BJ (cell line): ENCODE results near the gene ETS1. TPM values are rescaled to one million over a fixed set of nuclear protein-coding genes. Genes with fewer than 3 reads are reported as not detected.

Experiments
- CTCF ChIA-PET: fragments of 350-600 bp; formaldehyde crosslinking; extraction: SDS; loops from one replicate; lab custom pipeline; 2021; ENCODE audit warnings: antibody characterized with exemption, inconsistent platforms; lab: Yijun Ruan, JAX
- POLR2A ChIA-PET: fragments of 300-600 bp; sonication (Branson Sonifier 250); formaldehyde crosslinking; extraction: SDS; loops from one replicate; lab custom pipeline; 2021; ENCODE audit warnings: antibody characterized with exemption; lab: Charles Lee
- DNase-seq: peaks from one replicate; pipeline ENCODE4 v3.0.0-alpha.2; 2011; ENCODE audit warnings: low read depth
- H3K27me3 ChIP-seq: 2 replicates; pipeline ENCODE4 v1.6.0; 2011; ENCODE audit warnings: low read length; ENCODE audit not compliant: control insufficient read depth, insufficient read depth
- H3K36me3 ChIP-seq: 2 replicates; pipeline ENCODE4 v1.5.1; 2011; ENCODE audit warnings: low read length; ENCODE audit not compliant: control insufficient read depth, insufficient read depth
- H3K4me3 ChIP-seq: 2 replicates; pipeline ENCODE4 v1.5.1; 2011; ENCODE audit warnings: low read depth, mild to moderate bottlenecking, control low read depth, low read length
- CTCF ChIP-seq: IDR thresholded peaks from 2 replicates; pipeline ENCODE4 v1.5.1; 2011; ENCODE audit warnings: low read depth, mild to moderate bottlenecking, control low read depth, inconsistent platforms, low read length, moderate library complexity; ENCODE audit not compliant: insufficient read depth
- polyA minus RNA-seq: library from RNA; depleted of rRNA, polyadenylated mRNA; stranded (reverse); fragments of >200 nt; gene quantifications from 2 replicates; pipeline ENCODE4 v1.2.3, GENCODE V29; 2011; rRNA and poly(A)+ RNA removed
- polyA plus RNA-seq: library from polyadenylated mRNA; depleted of rRNA; stranded (reverse); fragments of >200 nt; gene quantifications from 2 replicates; pipeline ENCODE4 v1.2.3, GENCODE V29; 2011; rRNA removed

The ETS1 gene
- polyA plus RNA-seq: 38.5 and 44.7 TPM in 2 replicates
- 43.0 and 47.1 TPM in 2 replicates for polyA minus RNA-seq

GRCh38 chr11:128587415-128587814, at the start of gene ETS1:
TSS of gene ETS1 (minus strand) at chr11:128587558. CDS start at chr11:128573130, 14,428 bp downstream.
- ChIA-PET POLR2A (no interaction called here), CTCF (no interaction called here)
- H3K27me3 ChIP-seq: peaks cover 18% of the 10 kb centered on the region
- H3K4me3 ChIP-seq: no peak within 1 kb of the TSS
- TF ChIP-seq CTCF: no peak
- DNase-seq: no peak
- H3K36me3 ChIP-seq: no peaks in the 10 kb centered on the region

- POLR2A ChIA-PET: no interaction called here
- no peak for DNase-seq
- CTCF ChIA-PET: interaction anchor here (2.9 to 5.6 kb wide), 3 partner anchors 195 to 476 kb away, joined by 28 to 116 read pairs (median 43); no protein-coding TSS in a partner anchor
- TF ChIP-seq CTCF: no peak
- Histone ChIP-seq H3K4me3 (no peak overlapping the region), H3K36me3 (no peaks in the 10 kb centered on the region), H3K27me3 (peaks cover 9% of the 10 kb centered on the region)
Measured at GRCh38 chr11:128634395-128634794, 47.0 kb upstream of the ETS1 start.

- no peak for DNase-seq
- ChIA-PET CTCF (interaction anchor here (0.6 to 6.3 kb wide), 16 partner anchors 7 to 519 kb away, joined by 3 to 116 read pairs (median 4); no protein-coding TSS in a partner anchor), POLR2A (interaction anchor here (0.5 kb wide), 1 partner anchor 461 kb away, joined by 3 read pairs; no protein-coding TSS in a partner anchor)
- peaks cover 9% of the 10 kb centered on the region for H3K27me3 ChIP-seq
- H3K36me3 ChIP-seq: no peaks in the 10 kb centered on the region
- TF ChIP-seq CTCF: no peak
- no peak overlapping the region for H3K4me3 ChIP-seq
Measured at GRCh38 chr11:128633384-128633965, 46.1 kb upstream of the ETS1 start.

GRCh38 chr11:128632141-128632791, 44.9 kb upstream of the ETS1 start:
- no peaks in the 10 kb centered on the region for H3K36me3 ChIP-seq
- no peak for DNase-seq
- POLR2A ChIA-PET: interaction anchor here (0.7 kb wide), 1 partner anchor 353 kb away, joined by 3 read pairs; no protein-coding TSS in a partner anchor
- CTCF ChIA-PET: interaction anchor here (0.6 to 6.3 kb wide), 44 partner anchors 9 to 603 kb away, joined by 3 to 116 read pairs (median 4); no protein-coding TSS in a partner anchor
- peaks cover 7% of the 10 kb centered on the region for H3K27me3 ChIP-seq
- TF ChIP-seq CTCF: peak; percentile 84
- no peak overlapping the region for H3K4me3 ChIP-seq
